NCI-H2171 (cell line): ENCODE measurements around the gene NLRP10.

ENCODE experiments used
- DNase-seq: peaks from one replicate; lab custom pipeline; 2025; lab: John Stamatoyannopoulos, UW

Gene NLRP10

GRCh38 chr11:7974668-7975067 lies 9.4 kb upstream of the NLRP10 start:
- DNase-seq = no peak

GRCh38 chr11:7973011-7973410 lies 7.8 kb upstream of the NLRP10 start:
- no peak for DNase-seq

GRCh38 chr11:7971846-7972245 lies 6.6 kb upstream of the NLRP10 start:
- DNase-seq = no peak

GRCh38 chr11:7969756-7970646 lies 4.8 kb upstream of the NLRP10 start:
- DNase-seq = no peak

- DNase-seq = no peak
Measured at GRCh38 chr11:7968686-7969085, 3.4 kb upstream of the NLRP10 start.

- no peak for DNase-seq
Measured at GRCh38 chr11:7967826-7968225, 2.6 kb upstream of the NLRP10 start.

GRCh38 chr11:7967097-7967496 lies 1.9 kb upstream of the NLRP10 start:
- DNase-seq = no peak

GRCh38 chr11:7964873-7965272 lies 374 bp downstream of the NLRP10 start:
- no peak for DNase-seq

- no peak for DNase-seq
Measured at GRCh38 chr11:7964261-7964660, 986 bp downstream of the NLRP10 start.

GRCh38 chr11:7955191-7955590 lies 10.1 kb downstream of the NLRP10 start:
- no peak for DNase-seq

GRCh38 chr11:7949934-7950333 lies 15.3 kb downstream of the NLRP10 start:
- DNase-seq = no peak

GRCh38 chr11:7944123-7944522 lies 21.1 kb downstream of the NLRP10 start:
- DNase-seq = no peak

- no peak for DNase-seq
Measured at GRCh38 chr11:7941608-7942007, 23.6 kb downstream of the NLRP10 start, which contains the start of gene OR10A3. Gene OR10A3 (minus strand): TSS chr11:7941708. CDS start chr11:7939520, 2,188 bp downstream.

- DNase-seq = no peak
Measured at GRCh38 chr11:7941146-7941545, 24.1 kb downstream of the NLRP10 start.

- DNase-seq = no peak
Measured at GRCh38 chr11:7936615-7937014, 28.6 kb downstream of the NLRP10 start.

- no peak for DNase-seq
Measured at GRCh38 chr11:7931168-7931567, 34.1 kb downstream of the NLRP10 start, which contains the start of gene OR10A6. Gene OR10A6 (minus strand): TSS chr11:7931268. CDS start chr11:7928662, 2,606 bp downstream.

- DNase-seq = no peak
Measured at GRCh38 chr11:7927635-7928034, 37.6 kb downstream of the NLRP10 start.

GRCh38 chr11:7924536-7924935 lies 40.7 kb downstream of the NLRP10 start:
- no peak for DNase-seq

GRCh38 chr11:7918141-7918540 lies 47.1 kb downstream of the NLRP10 start:
- DNase-seq = no peak
